MM.1S (cell line): Measurements from ENCODE around the gene CNGB1.

Experiments
- CTCF ChIP-seq: fragments of 300-600 bp; sonication (generic); IDR thresholded peaks from 2 replicates; pipeline ENCODE4 v1.5.1; 2016; ENCODE audit warnings: antibody characterized with exemption, low read length, mixed read lengths
- EZH2 ChIP-seq: fragments of 300-600 bp; sonication (generic); optimal IDR thresholded peaks from 2 replicates; pipeline ENCODE3; 2017; ENCODE audit warnings: low read depth, mild to moderate bottlenecking, antibody characterized with exemption, low read length, mixed read lengths
- EZH2phosphoT487 ChIP-seq: fragments of 300-600 bp; sonication (generic); IDR thresholded peaks from 2 replicates; pipeline ENCODE4 v1.6.1; 2018; ENCODE audit warnings: antibody characterized with exemption, low read length

- TF ChIP-seq CTCF (no peak), EZH2 (no peak), EZH2phosphoT487 (no peak)
These were observed 126.4 kb downstream of the CNGB1 start for GRCh38 chr16:57844416-57845030.
